ENCODE measurements around the gene ZMIZ2.
"Not testable (repeated sequence)": the region's sequence is repeated elsewhere in the genome, so short reads cannot be mapped to it uniquely, and the experiment has no call there.

ZMIZ2 gene

DNA sequence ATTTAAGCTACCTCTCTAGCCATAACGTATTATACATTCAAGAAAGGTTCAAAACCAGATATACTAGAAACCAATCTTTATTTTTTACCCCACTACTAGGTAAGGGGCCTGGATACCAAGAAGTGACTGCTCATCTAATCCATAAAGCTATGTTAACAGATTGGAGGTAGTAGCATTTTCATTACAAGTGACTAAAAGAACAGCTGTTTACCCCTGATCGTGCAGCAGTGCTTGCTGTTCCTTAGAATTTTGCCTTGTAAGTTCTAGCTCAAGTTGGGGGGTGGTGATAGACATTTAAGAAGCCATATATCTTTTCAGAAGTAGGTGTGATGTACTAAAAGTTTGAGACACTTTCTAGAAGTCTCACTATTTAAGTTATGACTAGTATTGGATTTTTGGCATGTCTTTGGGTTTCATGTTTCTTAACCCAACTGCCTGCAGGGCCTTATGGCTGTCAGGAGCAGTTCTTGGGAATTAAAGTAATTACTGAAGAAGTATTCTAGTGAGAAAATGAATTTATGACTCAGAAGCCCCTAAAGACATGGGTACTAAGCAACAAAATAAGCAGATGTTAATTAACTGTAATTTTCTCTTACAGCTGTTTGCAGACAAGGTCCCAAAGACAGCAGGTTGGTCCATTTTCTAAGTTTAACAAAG, 50.1 kb downstream of the ZMIZ2 start:
- no peak for DNase-seq (ENCODE audit: low read depth)

GRCh38 chr7:44799939-44800338, 51.3 kb downstream of the ZMIZ2 start:
- no peak for DNase-seq (ENCODE audit: low read depth)

- DNase-seq (ENCODE audit: low read depth) = no peak
Measured at GRCh38 chr7:44801890-44802289, 53.2 kb downstream of the ZMIZ2 start.

DNA sequence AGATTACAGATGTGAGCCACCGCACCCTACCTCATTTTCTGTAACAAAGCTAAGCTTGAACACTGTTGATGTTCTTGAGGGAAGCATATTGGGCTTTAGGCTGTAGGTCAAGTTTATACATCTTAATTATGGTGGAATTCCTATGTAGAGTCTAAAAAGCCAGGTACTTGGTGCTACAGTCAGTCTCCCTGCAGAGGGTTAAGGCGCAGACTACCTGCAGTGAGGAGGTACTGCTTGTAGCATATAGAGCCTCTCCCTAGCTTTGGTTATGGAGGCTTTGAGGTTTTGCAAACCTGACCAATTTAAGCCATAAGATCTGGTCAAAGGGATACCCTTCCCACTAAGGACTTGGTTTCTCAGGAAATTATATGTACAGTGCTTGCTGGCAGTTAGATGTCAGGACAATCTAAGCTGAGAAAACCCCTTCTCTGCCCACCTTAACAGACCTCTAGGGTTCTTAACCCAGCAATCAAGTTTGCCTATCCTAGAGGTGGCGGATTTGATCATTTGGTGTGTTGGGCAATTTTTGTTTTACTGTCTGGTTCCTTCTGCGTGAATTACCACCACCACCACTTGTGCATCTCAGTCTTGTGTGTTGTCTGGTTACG, 53.9 kb downstream of the ZMIZ2 start:
- DNase-seq (ENCODE audit: low read depth) = no peak

DNA sequence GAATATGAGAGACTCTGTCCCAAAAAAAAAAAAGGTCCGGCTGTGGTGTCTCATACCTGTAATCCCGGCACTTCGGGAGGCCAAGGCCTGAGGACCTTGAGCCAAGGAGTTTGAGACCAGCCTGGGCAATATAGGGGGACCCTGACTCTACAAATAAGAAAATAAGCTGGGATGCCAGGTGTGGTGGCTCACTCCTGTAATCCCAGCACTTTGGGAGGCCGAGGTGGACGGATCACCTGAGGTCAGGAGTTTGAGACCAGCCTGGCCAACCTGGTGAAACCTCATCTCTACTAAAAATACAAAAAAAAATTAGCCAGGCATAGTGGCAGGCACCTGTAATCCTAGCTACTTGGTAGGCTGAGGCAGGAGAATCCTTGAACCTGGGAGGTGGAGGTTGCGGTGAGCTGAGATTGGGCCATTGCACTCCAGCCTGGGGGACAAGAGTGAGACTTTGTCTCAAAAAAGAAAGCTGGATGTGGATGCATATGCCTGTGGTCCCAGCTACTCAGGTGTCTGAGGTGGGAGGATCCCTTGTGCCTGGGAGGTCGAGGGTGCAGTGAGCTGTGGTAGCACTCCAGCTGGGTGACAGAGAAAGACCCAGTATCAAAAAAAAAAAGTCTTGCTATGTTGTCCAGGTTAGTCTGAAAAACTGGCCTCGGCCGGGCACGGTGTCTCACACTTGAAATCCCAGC, 55.3 kb downstream of the ZMIZ2 start:
- DNase-seq (ENCODE audit: low read depth) = not testable (repeated sequence)

DNA sequence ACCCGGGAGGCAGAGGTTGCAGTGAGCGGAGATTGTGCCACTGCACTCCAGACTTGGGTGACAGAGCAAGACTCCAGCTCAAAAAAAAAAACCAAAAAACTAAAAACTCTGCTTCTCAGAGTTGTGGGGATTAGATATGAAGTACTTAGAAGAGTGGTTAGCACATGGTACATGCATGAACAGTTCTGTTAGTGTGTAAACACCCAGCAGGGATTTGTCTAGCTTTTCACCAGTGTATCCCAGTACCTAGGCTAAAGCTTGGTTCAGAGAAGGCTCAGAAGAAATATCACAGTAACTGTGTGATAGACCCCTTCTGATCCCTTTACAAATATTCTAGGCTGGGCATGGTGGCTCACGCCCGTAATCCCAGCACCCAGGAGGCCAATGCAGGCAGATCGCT, 57.3 kb downstream of the ZMIZ2 start:
- DNase-seq (ENCODE audit: low read depth) = no peak

GRCh38 chr7:44808914-44809393, 60.3 kb downstream of the ZMIZ2 start:
- DNase-seq (ENCODE audit: low read depth) = no peak

- DNase-seq (ENCODE audit: low read depth) = no peak
Measured at GRCh38 chr7:44811093-44811492, 62.4 kb downstream of the ZMIZ2 start.

DNA sequence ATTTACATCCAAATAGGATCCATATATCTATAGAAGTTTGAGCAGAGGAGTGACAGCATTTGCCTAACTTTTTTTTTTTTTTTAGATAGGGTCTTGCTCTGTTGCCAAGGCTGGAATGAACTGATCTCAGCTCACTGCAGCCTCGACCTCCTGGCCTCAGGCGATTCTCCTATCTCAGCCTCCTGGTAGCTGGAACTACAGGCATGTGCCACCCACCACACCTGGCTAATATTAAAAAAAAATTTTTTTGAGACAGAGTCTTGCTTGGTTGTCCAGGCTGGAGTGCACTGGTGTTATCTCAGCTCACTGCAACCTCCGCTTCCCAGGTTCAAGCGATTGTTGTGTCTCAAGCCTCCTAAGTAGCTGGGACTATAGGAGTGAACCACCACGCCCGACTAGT, 62.9 kb downstream of the ZMIZ2 start:
- no peak for DNase-seq (ENCODE audit: low read depth)

- no peak for DNase-seq (ENCODE audit: low read depth)
Measured at GRCh38 chr7:44814919-44815318, 66.3 kb downstream of the ZMIZ2 start.

DNA sequence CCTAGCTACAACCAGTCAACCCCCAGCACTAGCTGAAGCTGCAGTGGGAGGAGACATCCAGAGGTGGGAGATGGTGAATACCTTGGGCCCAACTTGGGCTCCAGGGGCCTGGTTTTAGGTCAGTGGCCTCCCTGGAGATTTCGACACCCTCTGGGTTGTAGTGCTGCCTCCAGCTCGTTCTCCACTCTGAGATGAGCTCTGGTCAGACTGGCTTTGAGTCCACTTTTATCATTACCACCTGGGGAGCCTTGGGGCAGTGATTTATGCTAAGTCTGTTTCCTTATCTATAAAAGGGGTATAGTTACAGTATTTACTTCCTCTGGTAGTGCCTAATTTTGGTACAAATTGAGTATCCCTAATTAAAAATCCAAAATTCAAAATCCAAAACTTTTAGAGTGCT, 70.6 kb downstream of the ZMIZ2 start:
- no peak for DNase-seq (ENCODE audit: low read depth)

All from stromal cell of bone marrow (primary cell).